ENCODE results near the gene GSC2. TPM values are rescaled to one million over a fixed set of nuclear protein-coding genes. Genes with fewer than 3 reads are reported as not detected.
"Not testable (repeated sequence)": the region's sequence is repeated elsewhere in the genome, so short reads cannot be mapped to it uniquely, and the experiment has no call there.

GSC2 gene
- total and polyA plus RNA-seq, 10 donors: not detected

GRCh38 chr22:19164425-19164824 is 14.3 kb upstream of the GSC2 start:
- no peak for TF ChIP-seq CTCF (IDR thresholded peaks at IDR 0.05 in 8 of 11, conservative IDR thresholded peaks at IDR 0.05 in 3 of 11)
- no peak for TF ChIP-seq POLR2A (IDR thresholded peaks at IDR 0.05)
- no peak for TF ChIP-seq POLR2AphosphoS5 (IDR thresholded peaks at IDR 0.05)

GRCh38 chr22:19158649-19159048 is 8.6 kb upstream of the GSC2 start:
- WGBS, 5 donors: 78 to 90% (median 81%) methylated on average over 11 of the region's 11 CpGs
- H3K27ac ChIP-seq; intact Hi-C loops (cut with DNase I; ENCODE audit: low total_unique reads); H3K36me3 ChIP-seq; H3K4me1 ChIP-seq; DNase-seq; H3K4me3 ChIP-seq; H3K9me3 ChIP-seq: not testable (repeated sequence)
- H3K27me3 ChIP-seq (replicated peaks in 1 of 7): peaks cover 0 to 37% (median 0%) of the 10 kb centered on the region in 7 donors

More at GRCh38 chr22:19164425-19164824, 14.3 kb upstream of the GSC2 start:
- Histone ChIP-seq H3K9me3 (peaks cover 0 to 12% (median 5%) of the 10 kb centered on the region in 8 donors), H3K4me3 (no peak overlapping the region), H3K4me1 (peaks cover 0 to 7% (median 4%) of the 10 kb centered on the region in 6 donors), H3K36me3 (no peaks in the 10 kb centered on the region), H3K27ac (no peak overlapping the region), H3K27me3 (replicated peaks in 1 of 7) (peaks cover 0 to 65% (median 24%) of the 10 kb centered on the region in 7 donors)
- intact Hi-C loops (cut with DNase I; ENCODE audit: low total_unique reads): loop anchor here (10.0 kb wide), 1 partner anchor 60 kb away; no protein-coding TSS in a partner anchor
- no peak for DNase-seq
- WGBS, 5 donors: 93 to 99% (median 95%) methylated on average over 6 of the region's 6 CpGs

- peaks cover 2 to 55% (median 18%) of the 10 kb centered on the region in 7 donors for H3K27me3 ChIP-seq (replicated peaks in 1 of 7)
- DNase-seq; H3K4me1 ChIP-seq; H3K27ac ChIP-seq; intact Hi-C loops (cut with DNase I; ENCODE audit: low total_unique reads); H3K4me3 ChIP-seq; H3K36me3 ChIP-seq: not testable (repeated sequence)
- WGBS, 5 donors: 87 to 90% (median 87%) methylated on average over 9 of the region's 9 CpGs
- H3K9me3 ChIP-seq: peaks cover 0 to 14% (median 0%) of the 10 kb centered on the region in 8 donors
Observed at GRCh38 chr22:19156109-19156508, 6.0 kb upstream of the GSC2 start.

- 52 to 67% (median 56%) methylated on average over 11 of the region's 11 CpGs for WGBS, 5 donors
- intact Hi-C loops (cut with DNase I; ENCODE audit: low total_unique reads): no loop called here
Observed at GRCh38 chr22:19152942-19153883, 3.1 kb upstream of the GSC2 start.

More at GRCh38 chr22:19152942-19153883, 3.1 kb upstream of the GSC2 start:
- H3K27me3 ChIP-seq (replicated peaks in 1 of 7): peaks cover 6 to 84% (median 44%) of the 10 kb centered on the region in 7 donors
- DNase-seq: no peak
- H3K27ac ChIP-seq: no peak overlapping the region
- no peak for TF ChIP-seq CTCF (IDR thresholded peaks at IDR 0.05 in 8 of 11, conservative IDR thresholded peaks at IDR 0.05 in 3 of 11)
- no peak for TF ChIP-seq POLR2AphosphoS5 (IDR thresholded peaks at IDR 0.05)
- no peak for TF ChIP-seq POLR2A (IDR thresholded peaks at IDR 0.05)
- no peaks in the 10 kb centered on the region for H3K36me3 ChIP-seq
- H3K4me3 ChIP-seq: no peak overlapping the region
- H3K4me1 ChIP-seq: peaks cover 0 to 24% (median 14%) of the 10 kb centered on the region in 6 donors
- H3K9me3 ChIP-seq: peaks cover 0 to 14% (median 0%) of the 10 kb centered on the region in 8 donors
